GM19099 (cell line): ENCODE results near the gene PLA2G1B.

Experiments
- POLR2A ChIP-seq: IDR thresholded peaks from 3 replicates; pipeline ENCODE4 v1.6.1; 2011; ENCODE audit warnings: low read depth; ENCODE audit not compliant: insufficient read length; ENCODE audit errors: extremely low read depth

The PLA2G1B gene

GRCh38 chr12:120343692-120344091 is 16.1 kb upstream of the PLA2G1B start:
- no peak for TF ChIP-seq POLR2A

DNA sequence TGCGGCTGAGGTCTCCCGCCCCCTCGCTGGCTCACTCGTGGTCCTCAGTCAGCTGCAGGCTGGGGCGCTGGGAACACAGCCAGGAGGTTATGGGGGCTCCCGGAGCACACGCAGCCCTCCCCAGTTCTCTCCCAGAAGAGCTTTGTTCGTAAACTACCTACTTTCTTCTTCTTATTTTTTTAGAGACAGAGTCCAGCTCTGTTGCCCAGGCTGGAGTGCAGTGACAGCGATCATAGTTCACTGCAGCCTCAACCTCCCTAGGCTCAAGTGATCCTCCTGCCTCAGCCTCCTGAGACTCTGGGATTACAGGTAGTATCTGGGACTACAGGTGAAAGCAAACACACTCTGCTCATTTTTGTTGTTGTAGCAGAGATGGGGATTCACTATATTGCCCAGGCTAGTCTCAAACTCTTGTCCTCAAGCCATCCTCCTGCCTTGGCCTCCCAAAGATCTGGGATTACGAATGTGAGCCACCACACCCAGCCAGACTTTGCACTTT is 15.5 kb upstream of the PLA2G1B start:
- TF ChIP-seq POLR2A, result no peak

GRCh38 chr12:120342175-120343038 is 14.8 kb upstream of the PLA2G1B start:
- no peak for TF ChIP-seq POLR2A

DNA sequence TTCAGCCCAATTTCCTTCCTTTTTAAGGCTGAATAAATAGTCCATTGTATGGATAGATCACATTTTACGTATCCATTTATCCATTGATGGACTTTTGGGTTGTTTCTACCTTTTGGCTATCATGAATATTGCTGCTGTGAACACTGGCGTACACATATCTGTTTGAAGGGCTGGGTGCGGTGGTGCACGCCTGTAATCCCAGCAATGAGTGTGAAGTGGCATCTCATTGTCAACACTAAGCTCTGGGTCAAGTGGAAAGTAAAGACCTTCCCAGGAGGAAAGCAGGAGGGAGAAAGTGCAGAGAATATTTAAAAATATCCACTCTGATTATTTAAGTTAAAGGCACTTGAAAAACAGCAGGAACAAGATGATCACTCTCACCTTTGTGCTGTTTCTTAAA is 11.7 kb upstream of the PLA2G1B start:
- TF ChIP-seq POLR2A, result no peak

- no peak for TF ChIP-seq POLR2A
These were observed 10.2 kb upstream of the PLA2G1B start for GRCh38 chr12:120337730-120338129.

DNA sequence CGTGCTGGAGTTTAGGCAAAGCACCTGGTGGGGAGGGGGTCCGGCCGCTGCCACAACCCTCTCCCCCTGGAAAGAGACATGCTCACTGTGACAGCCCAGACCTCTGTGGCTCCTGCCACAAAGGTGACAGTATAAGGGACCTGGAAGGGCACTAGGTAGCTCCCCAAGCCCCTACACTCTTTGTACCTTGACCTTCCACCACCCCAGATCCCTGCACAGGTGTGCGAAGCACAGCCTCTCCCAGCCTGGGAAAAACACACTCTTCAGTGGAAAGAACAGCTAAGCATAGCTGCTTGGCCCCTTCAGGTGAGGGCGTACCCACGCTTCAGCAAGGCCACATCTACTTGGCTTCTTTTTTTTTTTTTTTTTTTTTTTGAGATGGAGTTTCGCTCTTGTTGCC is 4.9 kb upstream of the PLA2G1B start:
- no peak for TF ChIP-seq POLR2A

DNA sequence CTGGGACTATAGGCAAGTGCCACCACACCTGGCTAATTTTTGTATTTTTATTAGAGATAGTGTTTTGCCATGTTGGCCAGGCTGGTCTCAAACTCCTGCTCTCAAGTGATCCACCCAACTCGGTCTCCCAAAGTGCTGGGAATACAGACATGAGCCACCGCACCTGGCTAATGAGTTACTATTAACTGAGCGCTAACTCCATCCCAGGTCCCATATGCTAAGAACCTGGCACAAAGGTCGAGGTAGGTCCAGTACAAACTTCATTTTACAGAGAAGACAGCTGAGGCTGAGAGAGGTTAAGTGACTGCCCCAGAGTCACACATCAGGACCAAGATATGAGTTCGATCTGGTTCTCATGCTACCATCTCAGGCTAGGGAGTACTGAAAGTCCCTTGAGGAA is 4.5 kb upstream of the PLA2G1B start:
- TF ChIP-seq POLR2A, result no peak

- no peak for TF ChIP-seq POLR2A
These were observed 3.8 kb upstream of the PLA2G1B start for GRCh38 chr12:120331390-120331789.

- TF ChIP-seq POLR2A, result no peak
These were observed 649 bp upstream of the PLA2G1B start for GRCh38 chr12:120328228-120328627.

GRCh38 chr12:120324841-120325417 is 2.6 kb downstream of the PLA2G1B start:
- no peak for TF ChIP-seq POLR2A

DNA sequence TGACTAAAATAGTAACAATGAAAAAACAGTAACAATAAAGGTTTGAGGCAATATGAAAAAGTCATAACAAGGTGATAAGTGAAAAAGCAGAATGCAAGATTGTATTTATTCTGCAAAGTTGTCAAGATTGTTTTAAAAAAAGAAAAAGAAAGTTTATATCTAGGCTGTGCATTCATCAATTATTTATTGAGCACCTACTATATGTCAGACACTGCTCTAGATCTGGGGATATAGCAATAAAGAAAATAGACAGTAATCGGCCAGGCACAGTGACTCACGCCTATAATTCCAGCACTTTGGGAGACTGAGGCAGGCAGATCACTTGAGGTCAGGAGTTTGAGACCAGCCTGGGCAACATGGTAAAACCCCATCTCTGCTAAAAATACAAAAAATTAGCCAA is 3.8 kb downstream of the PLA2G1B start:
- TF ChIP-seq POLR2A, result no peak

- TF ChIP-seq POLR2A, result no peak
These were observed 6.0 kb downstream of the PLA2G1B start for GRCh38 chr12:120321382-120322202.

- peak; percentile 87 for TF ChIP-seq POLR2A
These were observed 10.1 kb downstream of the PLA2G1B start for GRCh38 chr12:120317224-120318105.

- no peak for TF ChIP-seq POLR2A
These were observed 10.8 kb downstream of the PLA2G1B start for GRCh38 chr12:120316798-120317223.

- TF ChIP-seq POLR2A, result no peak
These were observed 13.4 kb downstream of the PLA2G1B start for GRCh38 chr12:120314220-120314619.
